ENCODE results near the gene POLE4. TPM values are rescaled to one million over a fixed set of nuclear protein-coding genes. Genes with fewer than 3 reads are reported as not detected.

POLE4 gene
- total RNA-seq, 1 experiment from 2014 or later: 61.7 TPM

- no peak for DNase-seq (ENCODE audit: low spot score)
These were observed 18.3 kb upstream of the POLE4 start for GRCh38 chr2:74939919-74940812.

DNA sequence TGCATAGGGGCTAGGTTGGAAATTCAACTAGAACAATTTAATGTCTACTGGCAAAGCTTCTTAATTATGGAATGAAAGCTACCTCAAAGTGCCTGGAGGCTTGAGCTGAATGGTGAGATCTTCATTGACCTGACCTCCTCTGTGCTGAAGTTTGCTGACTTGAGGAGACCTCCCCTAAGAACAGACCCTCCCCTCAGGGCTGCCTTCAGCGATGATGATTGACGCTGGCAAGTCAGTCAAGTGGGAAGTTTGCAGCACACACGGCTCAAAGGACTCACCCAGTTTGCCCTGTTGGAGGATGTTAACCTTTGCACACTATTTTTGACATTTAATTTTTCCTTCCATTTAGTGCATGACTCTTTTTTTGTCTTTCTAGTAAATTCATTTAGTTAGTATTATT, 17.2 kb upstream of the POLE4 start:
- DNase-seq (ENCODE audit: low spot score): no peak

- DNase-seq (ENCODE audit: low spot score): no peak
These were observed 16.2 kb upstream of the POLE4 start for GRCh38 chr2:74942263-74942662.

DNA sequence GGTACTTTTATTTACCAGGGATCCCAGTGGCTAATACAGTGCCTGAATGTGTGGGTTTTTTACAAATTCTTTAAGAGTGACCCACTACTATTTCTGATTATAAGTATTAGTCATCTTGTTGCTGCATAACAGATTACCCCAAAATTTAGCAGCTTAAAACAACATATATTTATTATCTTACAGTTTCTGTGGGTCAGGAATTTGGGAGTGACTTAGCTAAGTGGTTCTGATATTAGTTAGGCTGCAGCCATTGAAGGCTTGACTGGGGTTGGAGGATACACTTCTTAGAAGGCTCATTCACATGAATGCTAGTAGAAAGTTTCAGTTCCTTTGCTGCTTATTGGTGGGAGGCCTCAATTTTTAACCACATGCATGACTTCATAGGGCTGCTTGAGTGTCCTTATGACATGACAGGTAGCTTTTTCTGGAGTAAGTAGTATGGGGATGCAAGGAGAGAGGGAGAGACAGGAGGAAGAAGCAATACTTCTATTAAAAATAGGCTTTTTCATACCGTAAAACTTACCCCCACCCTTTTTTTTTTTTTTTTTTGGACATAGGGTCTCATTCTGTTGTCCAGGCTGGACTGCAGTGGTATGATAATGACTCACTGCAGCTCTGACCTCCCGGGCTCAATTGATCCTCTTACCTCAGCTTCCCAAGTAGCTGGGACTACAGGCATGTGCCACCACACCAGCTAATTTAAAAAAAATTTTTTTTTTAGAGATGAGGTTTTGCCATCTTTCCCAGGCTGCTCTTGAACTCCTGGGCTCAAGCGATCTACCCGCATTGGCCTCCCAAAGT, 13.3 kb upstream of the POLE4 start:
- DNase-seq (ENCODE audit: low spot score): no peak

DNA sequence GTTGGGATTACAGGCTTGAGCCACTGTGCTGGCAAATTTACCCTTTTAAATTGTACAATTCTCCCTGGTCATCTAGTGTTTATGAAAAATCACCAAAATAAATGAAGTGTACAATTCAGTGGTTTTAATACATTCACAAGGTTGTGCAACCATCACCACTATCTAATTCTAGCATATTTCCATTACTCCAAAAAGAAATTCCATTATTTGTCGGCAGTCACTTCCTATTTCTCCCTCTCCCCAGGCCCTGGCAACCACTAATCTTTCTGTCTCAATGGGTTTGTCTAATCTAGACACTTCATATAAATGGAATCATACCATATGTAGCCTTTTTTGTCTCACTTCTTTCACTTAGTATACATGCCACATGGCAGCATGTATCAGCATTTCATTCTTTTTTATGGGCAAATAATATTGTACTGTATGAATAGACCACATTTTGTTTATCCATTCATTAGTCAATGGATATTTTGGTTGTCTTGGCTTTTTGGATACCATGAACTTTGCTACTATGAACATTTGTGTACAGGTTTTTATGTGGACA, 12.6 kb upstream of the POLE4 start:
- DNase-seq (ENCODE audit: low spot score): no peak

GRCh38 chr2:74947703-74948102, 10.7 kb upstream of the POLE4 start:
- no peak for DNase-seq (ENCODE audit: low spot score)

GRCh38 chr2:74948779-74949178, 9.7 kb upstream of the POLE4 start:
- peak; percentile 7 for DNase-seq (ENCODE audit: low spot score)

- DNase-seq (ENCODE audit: low spot score): no peak
These were observed 7.2 kb upstream of the POLE4 start for GRCh38 chr2:74951211-74951754.

DNA sequence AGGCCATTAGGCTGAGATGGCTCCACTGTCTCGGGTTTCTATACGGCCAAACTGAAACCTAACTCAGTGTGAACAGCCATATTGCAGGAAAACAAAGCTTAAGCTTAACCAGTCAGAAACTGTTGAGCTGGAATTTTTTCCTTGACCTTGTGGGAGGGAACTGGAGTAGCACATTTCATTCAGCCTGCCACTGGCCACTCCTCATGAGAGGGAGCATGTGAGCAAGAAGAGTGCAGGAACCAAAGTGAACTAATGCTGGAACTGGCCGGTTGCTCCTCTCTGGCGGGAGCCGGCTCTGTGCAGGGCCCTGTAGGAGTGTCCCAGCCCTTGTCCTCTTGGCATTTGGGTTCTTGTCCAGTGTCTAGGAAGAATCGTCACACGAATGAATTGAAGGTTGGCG, 5.9 kb upstream of the POLE4 start:
- no peak for DNase-seq (ENCODE audit: low spot score)

DNA sequence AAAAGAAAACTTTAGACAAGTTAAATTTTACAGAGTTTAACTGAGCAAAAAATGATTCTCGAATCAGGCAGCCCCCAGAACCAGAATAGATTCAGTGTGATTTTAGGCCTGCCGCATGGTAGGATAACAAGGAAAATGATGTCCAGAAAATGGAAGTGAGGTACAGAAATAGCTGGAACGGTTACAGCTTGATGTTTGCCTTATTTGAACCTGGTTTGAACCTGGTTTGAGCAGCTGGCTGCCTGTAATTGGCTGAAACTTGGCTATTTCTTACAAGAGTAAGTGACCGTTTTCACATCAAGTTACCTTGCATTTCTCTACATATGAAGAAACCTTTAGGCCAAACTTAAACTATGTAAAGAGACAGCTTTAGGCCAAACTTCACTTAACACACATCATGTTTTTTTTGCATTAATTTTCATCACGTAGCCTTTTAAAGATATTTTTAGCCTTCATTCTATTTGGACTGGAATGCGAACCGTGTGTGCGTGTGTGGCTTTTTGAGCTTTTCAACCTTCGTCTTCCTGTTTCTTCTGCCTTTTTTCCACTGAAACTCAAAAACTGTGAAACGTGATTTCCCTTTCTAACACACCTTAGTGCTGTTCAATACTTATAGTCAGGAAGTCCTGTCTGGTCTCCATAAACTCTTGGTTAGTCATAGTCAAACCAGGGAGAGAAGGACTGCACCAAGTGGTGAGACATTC, 4.5 kb upstream of the POLE4 start:
- DNase-seq (ENCODE audit: low spot score): no peak

DNA sequence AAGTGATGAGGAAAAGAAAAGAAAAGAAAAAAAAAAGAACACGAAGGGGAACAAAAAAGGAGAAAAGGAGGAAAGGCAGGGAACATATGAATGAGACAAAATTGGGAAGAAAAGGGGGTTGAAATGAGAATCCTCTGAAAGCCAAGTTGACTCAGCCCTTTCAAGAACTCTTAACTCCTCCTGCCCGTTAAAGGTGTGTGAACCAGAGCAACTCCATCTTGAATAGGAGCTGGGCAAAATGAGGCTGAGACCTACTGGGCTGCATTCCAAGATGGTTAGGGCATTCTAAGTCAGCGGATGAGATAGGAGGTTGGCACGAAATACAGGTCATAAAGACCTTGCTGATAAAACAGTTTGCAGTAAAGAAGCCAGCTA, 4.0 kb upstream of the POLE4 start:
- DNase-seq (ENCODE audit: low spot score): no peak

- DNase-seq (ENCODE audit: low spot score): peak; percentile 9
These were observed 563 bp upstream of the POLE4 start for GRCh38 chr2:74957886-74958273.

DNA sequence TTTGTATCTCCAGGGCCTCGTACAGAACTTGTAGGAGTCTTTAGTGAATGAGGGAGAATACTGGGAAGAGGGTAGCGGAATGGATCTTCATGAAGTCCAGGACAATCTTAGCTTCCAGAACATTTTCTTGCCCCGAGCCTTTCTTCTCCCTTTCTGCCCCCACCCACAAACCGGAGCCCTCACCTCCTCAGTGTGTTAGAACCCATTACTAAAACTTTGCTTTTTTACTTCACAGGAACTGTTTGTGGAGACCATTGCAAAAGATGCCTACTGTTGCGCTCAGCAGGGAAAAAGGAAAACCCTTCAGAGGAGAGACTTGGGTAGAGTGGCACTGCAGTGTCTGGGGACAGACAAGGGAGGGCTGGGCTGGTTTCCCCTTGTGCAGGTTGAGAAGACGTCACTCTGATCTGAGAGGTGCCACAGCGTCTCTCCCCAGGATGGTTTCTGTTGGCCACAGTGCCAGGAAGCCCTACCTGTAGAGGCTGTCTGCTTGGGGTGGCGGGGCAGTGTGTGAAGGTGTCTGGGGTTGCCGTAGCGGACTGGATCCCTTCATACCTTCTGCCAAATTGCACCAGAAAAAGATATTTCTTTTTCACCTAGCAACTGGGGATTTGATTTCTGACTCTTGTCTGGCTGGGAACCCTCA, 786 bp downstream of the POLE4 start:
- no peak for DNase-seq (ENCODE audit: low spot score)

- no peak for DNase-seq (ENCODE audit: low spot score)
These were observed 8.4 kb downstream of the POLE4 start for GRCh38 chr2:74966887-74967286.

GRCh38 chr2:74975016-74975415, 16.6 kb downstream of the POLE4 start:
- no peak for DNase-seq (ENCODE audit: low spot score)

DNA sequence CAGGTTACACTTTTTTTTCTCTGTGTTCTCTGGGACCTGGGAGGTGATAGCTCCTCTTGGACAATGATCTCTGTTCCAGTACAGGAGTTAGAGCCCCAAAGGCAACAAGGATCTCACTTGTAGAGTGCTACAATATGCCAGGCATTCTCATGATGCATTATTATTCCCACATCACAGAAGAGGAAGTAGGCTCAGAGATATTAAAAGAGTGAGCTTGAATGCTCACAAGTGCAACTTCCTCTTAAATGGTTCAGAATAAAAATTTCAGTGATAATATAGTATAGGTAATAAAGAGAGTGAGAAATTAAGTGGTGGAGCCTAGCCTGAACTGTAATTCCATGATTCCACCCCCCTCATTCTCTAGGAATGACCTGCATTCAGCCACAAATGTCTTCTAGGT, 21.4 kb downstream of the POLE4 start:
- DNase-seq (ENCODE audit: low spot score): no peak

DNA sequence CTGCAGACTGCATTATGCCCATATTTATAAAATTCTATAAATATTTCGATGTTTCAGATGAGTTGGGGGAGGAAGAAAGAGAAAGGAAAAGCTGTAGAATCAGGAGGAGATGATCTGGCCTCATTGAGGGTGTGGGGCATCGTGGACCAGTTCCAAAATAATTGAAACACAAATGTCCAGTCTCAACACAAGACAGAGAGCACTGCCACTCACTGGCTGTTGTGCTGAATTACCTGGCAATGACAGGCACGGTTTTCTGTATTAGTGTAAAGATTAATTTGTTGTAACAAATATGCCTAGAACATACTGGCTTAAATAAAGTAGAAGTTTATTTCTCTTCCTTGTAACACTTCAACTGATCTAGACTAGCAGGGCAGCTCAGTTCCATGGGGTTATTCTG, 24.1 kb downstream of the POLE4 start:
- peak; percentile 14 for DNase-seq (ENCODE audit: low spot score)

DNA sequence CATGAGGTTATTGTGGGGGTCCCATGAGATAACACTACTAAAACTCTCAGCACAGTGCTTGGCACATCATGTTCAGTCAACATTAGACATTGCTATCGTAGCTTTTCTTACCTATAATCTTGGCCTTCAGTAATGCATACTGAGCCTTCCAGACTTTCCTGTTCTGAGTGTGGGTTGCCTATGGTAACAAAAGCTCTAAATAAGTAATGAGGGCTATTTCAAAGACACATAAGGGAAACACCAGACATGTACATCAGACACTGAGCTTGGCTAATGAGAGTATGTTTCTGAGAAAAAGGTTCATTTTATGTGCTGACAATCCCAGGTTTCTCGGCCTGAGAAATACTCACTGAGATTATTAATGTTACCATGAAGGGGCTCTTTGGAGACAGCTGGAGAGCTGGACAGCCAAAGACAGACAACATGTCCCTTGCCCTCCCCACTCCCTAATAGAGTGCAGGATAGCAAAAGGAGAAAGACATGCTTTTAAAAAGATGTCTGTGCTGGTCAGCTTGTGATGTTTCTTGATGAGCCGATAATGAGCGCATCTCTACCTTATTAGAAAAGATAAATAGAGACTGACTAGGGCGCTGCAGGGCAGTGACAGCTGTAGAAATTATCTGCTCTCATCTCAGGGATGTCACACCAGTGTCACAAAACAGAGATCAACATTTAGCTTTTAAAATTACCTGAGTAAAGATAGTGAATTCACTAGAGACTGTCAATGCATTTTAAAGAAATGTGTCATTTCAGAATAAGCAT, 25.4 kb downstream of the POLE4 start:
- DNase-seq (ENCODE audit: low spot score): no peak

- no peak for DNase-seq (ENCODE audit: low spot score)
These were observed 26.6 kb downstream of the POLE4 start for GRCh38 chr2:74984947-74985637.
